GM23338 (cell line): Measurements from ENCODE around the gene REM2. TPM values are rescaled to one million over a fixed set of nuclear protein-coding genes. Genes with fewer than 3 reads are reported as not detected.
A peak's percentile ranks its signal among the peaks of the same experiment; 100 is the strongest.

Experiments used
- ATAC-seq: fragments of 200-7000 bp; cut with Tn5 transposase; 3 replicates; pipeline ENCODE4 v1.9.1; 2020
- DNase-seq: peaks from one replicate; pipeline ENCODE4 v3.0.0-alpha.2; 2015; ENCODE audit warnings: low spot score
- H2AFZ ChIP-seq: fragments of 200-600 bp; sonication (generic); 2 replicates; pipeline ENCODE4 v1.8.0; 2016; ENCODE audit warnings: antibody characterized with exemption, mild to moderate bottlenecking, moderate library complexity
- H3F3A ChIP-seq: fragments of 200-600 bp; sonication (generic); replicated peaks from 2 replicates; pipeline ENCODE4 v1.8.0; 2017; ENCODE audit warnings: antibody characterized with exemption, mixed run types, low read depth
- H3K27ac ChIP-seq: fragments of 200-600 bp; sonication (generic); 2 replicates; pipeline ENCODE4 v1.6.1; 2016; ENCODE audit warnings: low read depth
- H3K27me3 ChIP-seq: fragments of 200-600 bp; sonication (generic); 2 replicates; pipeline ENCODE4 v1.8.0; 2016; ENCODE audit warnings: mild to moderate bottlenecking, mixed run types, moderate library complexity; ENCODE audit not compliant: insufficient read depth
- H3K36me3 ChIP-seq: fragments of 200-600 bp; sonication (generic); 2 replicates; pipeline ENCODE4 v1.8.0; 2016; ENCODE audit warnings: mild to moderate bottlenecking; ENCODE audit not compliant: insufficient read depth
- H3K4me1 ChIP-seq: fragments of 200-600 bp; sonication (generic); 2 replicates; pipeline ENCODE4 v1.8.0; 2016; ENCODE audit warnings: mild to moderate bottlenecking, moderate library complexity; ENCODE audit not compliant: insufficient read depth
- H3K4me2 ChIP-seq: fragments of 200-600 bp; sonication (generic); 2 replicates; pipeline ENCODE4 v1.7.1; 2017; ENCODE audit warnings: mixed run types
- H3K4me3 ChIP-seq: fragments of 200-600 bp; sonication (generic); 2 replicates; pipeline ENCODE4 v1.6.1; 2016; ENCODE audit warnings: mixed run types
- H3K79me2 ChIP-seq: fragments of 200-600 bp; sonication (generic); replicated peaks from 2 replicates; pipeline ENCODE4 v1.8.0; 2017; ENCODE audit warnings: mild to moderate bottlenecking; ENCODE audit not compliant: insufficient read depth
- H3K9me2 ChIP-seq: fragments of 200-600 bp; sonication (generic); 2 replicates; pipeline ENCODE4 v1.8.0; 2017; ENCODE audit not compliant: insufficient read depth
- H4K20me1 ChIP-seq: fragments of 200-600 bp; sonication (generic); replicated peaks from 2 replicates; pipeline ENCODE4 v1.8.0; 2017; ENCODE audit warnings: mild to moderate bottlenecking; ENCODE audit not compliant: insufficient read depth
- H3K27ac Mint-ChIP-seq: 2 replicates; pipeline ENCODE4 v1.8.0; 2020; ENCODE audit warnings: inconsistent platforms, mild to moderate bottlenecking, moderate library complexity, mixed read lengths
- H3K27me3 Mint-ChIP-seq: 3 replicates; pipeline ENCODE4 v1.8.0; 2022; ENCODE audit warnings: low read depth, mild to moderate bottlenecking, moderate library complexity, mixed read lengths, inconsistent platforms; ENCODE audit not compliant: insufficient read depth, poor library complexity
- H3K36me3 Mint-ChIP-seq: 3 replicates; pipeline ENCODE4 v1.8.0; 2021; ENCODE audit warnings: low read depth, mild to moderate bottlenecking, inconsistent platforms, moderate library complexity, mixed read lengths
- H3K4me1 Mint-ChIP-seq: 3 replicates; pipeline ENCODE4 v1.8.0; 2020; ENCODE audit warnings: mild to moderate bottlenecking, inconsistent platforms, mixed read lengths
- H3K4me3 Mint-ChIP-seq: 3 replicates; pipeline ENCODE4 v1.8.0; 2021; ENCODE audit warnings: moderate library complexity, mild to moderate bottlenecking, inconsistent platforms, mixed read lengths
- H3K9me3 Mint-ChIP-seq: 3 replicates; pipeline ENCODE4 v1.8.0; 2020; ENCODE audit warnings: moderate library complexity, mild to moderate bottlenecking, inconsistent platforms, mixed read lengths
- CREB1 ChIP-seq: fragments of 250-450 bp; sonication (Bioruptor Pico); IDR thresholded peaks from 2 replicates; pipeline ENCODE4 v1.5.0; 2020; ENCODE audit warnings: low read depth, mild to moderate bottlenecking, moderate library complexity
- CTCF ChIP-seq, 2 experiments: fragments of 200-600 bp in 1 of 2; sonication (generic) in 1 of 2; conservative IDR thresholded peaks; 2 replicates each; pipeline versions ENCODE4 v1.5.1 to v1.6.1; 2016 to 2017; ENCODE audit warnings: antibody characterized with exemption in 2 of 2, low read depth in 2 of 2, mild to moderate bottlenecking in 2 of 2, moderate library complexity in 1 of 2
- ETS1 ChIP-seq: IDR thresholded peaks from 2 replicates; pipeline ENCODE4 v1.6.1; 2016; ENCODE audit warnings: antibody characterized with exemption
- EZH2 ChIP-seq: fragments of 200-600 bp; sonication (generic); IDR thresholded peaks from one replicate; pipeline ENCODE4 v1.8.0; 2017; ENCODE audit warnings: antibody characterized with exemption, mild to moderate bottlenecking, low read depth; ENCODE audit not compliant: unreplicated experiment
- EZH2phosphoT487 ChIP-seq: fragments of 200-600 bp; sonication (generic); IDR thresholded peaks from one replicate; pipeline ENCODE4 v1.8.1; 2018; ENCODE audit warnings: antibody characterized with exemption; ENCODE audit not compliant: unreplicated experiment
- NANOG ChIP-seq: IDR thresholded peaks from 2 replicates; pipeline ENCODE4 v1.6.1; 2016; ENCODE audit warnings: antibody characterized with exemption, borderline replicate concordance
- POLR2AphosphoS5 ChIP-seq: IDR thresholded peaks from 2 replicates; pipeline ENCODE4 v1.6.1; 2016; ENCODE audit warnings: antibody characterized with exemption, low read depth
- REST ChIP-seq: IDR thresholded peaks from one replicate; pipeline ENCODE4 v1.6.1; 2018; ENCODE audit warnings: antibody characterized with exemption; ENCODE audit not compliant: unreplicated experiment
- STAT1 ChIP-seq: IDR thresholded peaks from one replicate; pipeline ENCODE4 v1.6.1; 2016; ENCODE audit warnings: antibody characterized with exemption; ENCODE audit not compliant: unreplicated experiment
- ZNF114 ChIP-seq: fragments of 250-450 bp; sonication (Bioruptor Pico); IDR thresholded peaks from 2 replicates; pipeline ENCODE4 v1.5.0; 2020; ENCODE audit warnings: mild to moderate bottlenecking, moderate library complexity
- ZNF331 ChIP-seq: fragments of 250-450 bp; sonication (Bioruptor Pico); IDR thresholded peaks from 2 replicates; pipeline ENCODE4 v1.5.0; 2020; ENCODE audit warnings: low read depth, mild to moderate bottlenecking, moderate library complexity
- polyA plus RNA-seq: library from polyadenylated mRNA; unstranded; fragments of >200 nt; fragmentation: Nextera tagmentation; extraction: Ambion mirVana; gene quantifications from 2 replicates; pipeline ENCODE4 v1.2.1, GENCODE V29; 2016
- total RNA-seq: library from RNA; depleted of rRNA; stranded (reverse); fragments of >200 nt; shearing (Covaris generic); gene quantifications from 2 replicates; pipeline ENCODE4 v1.2.3, GENCODE V29; 2014

The REM2 gene
- total and polyA plus RNA-seq, 2 experiments from 2014 or later = 0.31 to 2.9 TPM

GRCh38 chr14:22882529-22883172, 371 bp upstream of the REM2 start:
- no peaks in the 10 kb centered on the region for H3K9me2 ChIP-seq
- H3K27ac ChIP-seq = no peak overlapping the region
- peaks cover 28% of the 10 kb centered on the region for H3K4me1 ChIP-seq
- peaks cover 17% of the 10 kb centered on the region for H3K27me3 ChIP-seq
- peak overlapping the region; percentile 85 for H3K4me2 ChIP-seq
- Mint-ChIP-seq H3K9me3 (no peaks in the 10 kb centered on the region; the same call in 2 of the 3 replicates), H3K27ac (peak overlapping the region; percentile 73), H3K4me1 (peaks cover 41% of the 10 kb centered on the region), H3K36me3 (peaks cover 14% of the 10 kb centered on the region; the same call in 2 of the 3 replicates), H3K27me3 (peaks cover 32% of the 10 kb centered on the region), H3K4me3 (peak overlapping the region; percentile 74)
- no peaks in the 10 kb centered on the region for H3K36me3 ChIP-seq
- peak; percentile 90 for DNase-seq
- peak overlapping the region; percentile 33; the same call in 1 of the 2 replicates for H2AFZ ChIP-seq
- H3K4me3 ChIP-seq = peak overlapping the region; percentile 47
- H3K79me2 ChIP-seq = no peaks in the 10 kb centered on the region
- no peaks in the 10 kb centered on the region for H4K20me1 ChIP-seq
- TF ChIP-seq POLR2AphosphoS5 = peak; percentile 41; the same call in 1 of the 2 replicates
- TF ChIP-seq REST = no peak
- TF ChIP-seq CTCF (conservative IDR thresholded peaks at IDR 0.05; ENCODE audit: low read depth in 2 of 2) = no peak
- no peak for TF ChIP-seq ZNF114 (CRISPR knock-in tag)
- no peak for TF ChIP-seq STAT1
- no peak for TF ChIP-seq ZNF331
- TF ChIP-seq CREB1 (CRISPR knock-in tag) = peak; percentile 78
- TF ChIP-seq NANOG = no peak
- no peak for TF ChIP-seq EZH2
- TF ChIP-seq EZH2phosphoT487 = no peak
- TF ChIP-seq ETS1 = no peak
- peaks cover 8% of the 10 kb centered on the region; the same call in 1 of the 2 replicates for H3F3A ChIP-seq
- ATAC-seq = peak; percentile 16
